Inflammatory macrophage treated with lipopolysaccharide for 4 hours (primary cell): Measurements from ENCODE around the gene SLCO1A2.
"Not testable (repeated sequence)": the region's sequence is repeated elsewhere in the genome, so short reads cannot be mapped to it uniquely, and the experiment has no call there.

ENCODE experiments used
- DNase-seq: peaks from one replicate; pipeline ENCODE4 v3.0.0-alpha.2; 2020

Gene SLCO1A2, protein sequence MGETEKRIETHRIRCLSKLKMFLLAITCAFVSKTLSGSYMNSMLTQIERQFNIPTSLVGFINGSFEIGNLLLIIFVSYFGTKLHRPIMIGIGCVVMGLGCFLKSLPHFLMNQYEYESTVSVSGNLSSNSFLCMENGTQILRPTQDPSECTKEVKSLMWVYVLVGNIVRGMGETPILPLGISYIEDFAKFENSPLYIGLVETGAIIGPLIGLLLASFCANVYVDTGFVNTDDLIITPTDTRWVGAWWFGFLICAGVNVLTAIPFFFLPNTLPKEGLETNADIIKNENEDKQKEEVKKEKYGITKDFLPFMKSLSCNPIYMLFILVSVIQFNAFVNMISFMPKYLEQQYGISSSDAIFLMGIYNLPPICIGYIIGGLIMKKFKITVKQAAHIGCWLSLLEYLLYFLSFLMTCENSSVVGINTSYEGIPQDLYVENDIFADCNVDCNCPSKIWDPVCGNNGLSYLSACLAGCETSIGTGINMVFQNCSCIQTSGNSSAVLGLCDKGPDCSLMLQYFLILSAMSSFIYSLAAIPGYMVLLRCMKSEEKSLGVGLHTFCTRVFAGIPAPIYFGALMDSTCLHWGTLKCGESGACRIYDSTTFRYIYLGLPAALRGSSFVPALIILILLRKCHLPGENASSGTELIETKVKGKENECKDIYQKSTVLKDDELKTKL

DNA sequence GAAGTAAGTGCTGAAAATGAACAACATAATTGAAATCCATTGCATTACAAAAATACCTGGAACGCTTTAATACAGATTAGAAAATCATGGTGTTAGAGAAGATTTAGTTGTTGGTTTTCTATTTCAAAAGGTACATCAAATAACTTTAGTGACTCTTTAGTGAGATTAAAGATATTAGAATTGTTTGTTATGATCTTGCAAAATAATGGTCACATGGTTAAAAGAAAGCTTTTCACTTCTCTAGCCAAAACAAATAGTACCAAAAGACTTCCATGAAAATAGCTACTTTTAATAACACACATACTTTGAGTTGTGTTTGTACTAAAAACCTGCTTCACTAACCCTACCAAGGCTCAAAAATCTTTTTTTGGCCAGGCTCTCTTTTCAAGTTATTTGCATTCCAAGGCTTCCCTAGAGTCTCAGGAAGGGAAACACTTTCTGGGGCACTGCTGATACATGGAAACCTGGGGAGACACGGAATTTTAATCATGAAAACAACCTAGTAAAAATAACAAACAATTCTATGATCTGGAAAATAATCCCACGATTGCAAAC is at the start of gene SLCO1A2:
Gene SLCO1A2 (minus strand): TSS at position 147 of the 555 bp plus-strand sequence. CDS start 270 bp downstream, outside the sequence.
- no peak for DNase-seq

DNA sequence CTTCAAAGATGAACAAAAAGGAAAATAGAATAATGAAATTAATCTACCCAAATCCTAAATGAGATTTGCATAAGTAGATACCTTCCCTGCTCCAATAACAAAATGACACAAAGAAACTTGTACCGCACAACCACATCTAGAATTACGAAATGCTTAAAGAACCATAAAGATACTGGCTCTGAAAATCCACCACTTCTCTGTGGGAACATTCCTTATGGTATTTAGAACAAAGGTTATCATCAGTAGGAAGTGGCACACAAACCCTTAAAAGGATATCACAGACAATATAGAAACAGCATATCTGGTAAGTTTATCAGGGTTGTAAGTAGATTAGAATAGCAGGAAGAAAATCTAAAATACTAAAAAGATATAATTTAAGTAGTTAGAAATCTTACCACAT is 49.5 kb upstream of the SLCO1A2 start:
- no peak for DNase-seq

DNA sequence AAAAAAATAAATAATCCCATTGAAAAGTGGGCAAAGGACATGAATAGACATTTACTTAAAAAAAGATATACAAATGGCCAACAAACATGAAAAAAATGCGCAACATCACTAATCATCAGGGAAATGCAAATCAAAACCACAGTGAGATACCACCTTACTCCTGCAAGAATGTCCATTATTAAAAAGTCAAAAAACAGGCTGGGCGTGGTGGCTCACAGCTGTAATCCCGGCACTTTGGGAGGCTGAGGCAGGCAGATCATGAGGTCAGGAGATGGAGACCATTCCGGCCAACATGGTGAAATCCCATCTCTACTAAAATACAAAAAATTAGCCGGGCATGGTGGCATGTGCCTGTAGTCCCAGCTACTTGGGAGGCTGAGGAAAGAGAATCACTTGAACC is 46.6 kb upstream of the SLCO1A2 start:
- not testable (repeated sequence) for DNase-seq

DNA sequence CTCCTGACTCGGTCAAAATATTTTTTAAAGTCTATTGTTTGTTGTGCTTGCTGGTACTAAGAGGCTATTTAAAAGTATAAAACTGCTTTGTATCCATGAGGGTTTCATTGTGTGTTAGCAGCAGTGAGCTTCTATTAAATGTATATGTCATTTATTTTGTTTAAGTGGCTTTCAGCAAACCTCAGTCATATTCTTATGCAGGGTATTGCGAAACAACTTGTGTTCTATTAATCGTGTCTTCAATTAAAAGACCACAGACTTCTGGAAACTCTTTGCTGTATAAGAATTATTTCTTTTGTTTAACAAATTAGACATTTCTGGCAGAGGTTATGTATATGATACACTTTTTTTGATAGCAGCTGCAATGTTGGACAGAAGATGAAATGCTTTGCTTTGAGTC is 44.5 kb upstream of the SLCO1A2 start:
- no peak for DNase-seq

DNA sequence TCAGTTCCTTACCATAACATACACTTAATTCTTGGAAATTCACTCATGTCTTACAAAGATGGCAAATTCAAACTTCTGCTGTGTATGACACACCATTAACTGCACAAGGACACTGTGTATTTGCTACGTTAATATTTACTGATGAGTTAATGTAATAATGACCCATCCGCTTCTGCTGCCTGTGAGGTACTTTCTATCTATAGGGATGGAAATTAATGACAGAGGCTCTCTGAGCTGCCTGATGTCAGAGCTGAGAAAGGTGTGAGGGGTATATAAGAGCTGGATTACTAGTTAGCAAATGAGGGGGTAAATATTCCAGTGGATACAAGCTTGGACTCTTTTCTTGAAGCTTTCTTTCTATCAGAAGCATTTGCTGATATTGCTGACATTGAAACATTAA is 37.9 kb upstream of the SLCO1A2 start, which contains the start of gene IAPP:
Gene IAPP (plus strand): TSS at position 301 of the 400 bp plus-strand sequence. CDS start 450 bp downstream, outside the sequence.
- no peak for DNase-seq

DNA sequence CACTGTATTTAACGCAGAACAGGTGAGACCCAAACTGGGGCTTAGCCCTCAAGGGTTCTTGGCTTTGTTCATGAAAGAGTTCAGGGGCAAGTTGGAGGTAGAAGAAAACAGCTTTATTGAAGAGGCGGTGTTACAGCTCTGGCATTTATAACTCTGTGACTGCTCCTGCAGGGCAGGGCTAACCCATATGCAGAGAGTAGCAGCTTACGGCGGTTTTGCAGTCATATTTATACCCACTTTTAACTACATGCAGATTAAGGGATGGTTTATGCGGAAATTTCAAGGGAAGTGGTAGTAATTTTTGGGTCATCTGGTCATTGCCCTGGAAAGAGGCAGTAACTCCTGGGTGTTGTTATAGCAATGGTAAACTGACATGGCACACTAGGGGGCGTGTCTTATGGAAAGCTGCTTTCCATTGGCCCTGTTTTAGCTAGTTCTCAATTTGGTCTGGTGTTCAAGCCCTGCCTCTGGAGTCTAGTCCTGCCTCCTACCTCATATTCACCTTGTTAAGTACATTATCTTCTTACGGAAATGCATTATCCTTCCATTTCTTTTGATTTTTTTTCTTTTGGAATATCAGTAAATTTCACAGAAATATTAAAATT is 36.2 kb upstream of the SLCO1A2 start:
- DNase-seq, result no peak

DNA sequence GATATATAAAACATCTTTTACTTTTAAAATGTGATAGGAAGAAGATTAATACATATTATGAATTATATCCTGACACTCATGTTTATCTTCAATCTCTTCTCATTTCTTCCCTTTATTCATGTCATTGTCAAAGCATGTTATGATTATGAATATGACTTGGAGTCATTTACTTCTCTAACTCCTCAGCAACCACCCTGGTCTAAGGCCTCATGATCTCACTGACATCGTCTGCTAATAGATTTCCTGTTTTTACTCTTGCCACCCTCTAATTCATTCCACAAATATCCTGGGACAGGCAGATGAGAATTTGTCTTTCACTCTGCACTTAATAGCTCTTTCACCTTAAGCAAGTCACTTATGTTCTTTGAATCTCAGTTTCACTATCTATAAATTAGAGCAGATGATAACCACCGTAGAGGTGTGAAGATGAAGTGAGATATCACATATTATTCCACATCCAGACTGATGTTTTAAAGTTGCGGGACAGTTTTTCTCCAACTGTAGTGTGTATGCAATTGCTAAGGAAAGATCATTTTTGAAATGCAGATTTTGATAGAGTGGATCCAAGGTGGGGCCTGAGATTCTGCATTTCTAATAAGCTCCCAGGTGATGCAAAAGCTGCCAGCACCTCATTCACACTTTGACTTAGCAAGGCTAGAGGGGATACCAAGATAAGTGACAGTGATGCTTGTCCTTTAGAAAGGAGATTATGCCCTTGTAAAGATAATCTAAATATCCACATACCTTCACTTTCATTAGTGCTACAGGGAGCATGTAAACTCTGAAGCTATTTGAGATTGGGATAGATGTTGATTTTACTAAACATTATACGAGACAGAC is 34.6 kb upstream of the SLCO1A2 start:
- DNase-seq, result no peak

DNA sequence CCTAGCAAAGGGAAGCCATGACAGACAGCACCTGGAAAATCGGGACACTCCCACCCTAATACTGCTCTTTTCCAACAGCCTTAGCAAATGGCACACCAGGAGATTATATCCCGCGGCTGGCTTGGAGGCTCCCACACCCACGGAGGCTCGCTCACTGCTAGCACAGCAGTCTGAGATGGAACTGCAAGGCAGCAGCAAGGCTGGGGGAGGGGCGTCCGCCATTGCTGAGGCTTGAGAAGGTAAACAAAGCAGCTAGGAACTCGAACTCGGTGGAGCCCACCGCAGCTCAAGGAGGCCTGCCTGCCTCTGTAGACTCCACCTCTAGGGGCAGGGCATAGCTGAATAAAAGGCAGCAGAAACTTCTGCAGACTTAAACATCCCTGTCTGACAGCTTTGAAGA is 25.9 kb upstream of the SLCO1A2 start:
- not testable (repeated sequence) for DNase-seq

DNA sequence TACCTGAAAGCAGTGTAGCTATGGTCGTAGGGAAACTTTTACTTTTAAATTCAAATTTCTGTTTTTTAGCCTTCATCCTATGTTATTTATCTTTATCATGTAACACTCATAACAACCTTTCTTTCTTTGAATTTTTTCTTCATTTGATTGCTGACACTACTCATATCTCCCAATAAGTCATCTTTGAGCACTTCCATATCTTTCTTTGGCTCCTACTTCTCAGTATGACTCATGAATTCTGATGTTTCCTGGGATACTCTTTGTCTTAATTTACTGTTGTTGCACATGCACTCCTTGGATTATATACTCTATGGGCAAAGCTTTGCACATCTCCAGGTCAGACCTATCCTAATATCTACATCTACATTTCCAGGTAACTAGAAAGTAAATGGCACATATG is 19.9 kb upstream of the SLCO1A2 start:
- DNase-seq, result no peak

DNA sequence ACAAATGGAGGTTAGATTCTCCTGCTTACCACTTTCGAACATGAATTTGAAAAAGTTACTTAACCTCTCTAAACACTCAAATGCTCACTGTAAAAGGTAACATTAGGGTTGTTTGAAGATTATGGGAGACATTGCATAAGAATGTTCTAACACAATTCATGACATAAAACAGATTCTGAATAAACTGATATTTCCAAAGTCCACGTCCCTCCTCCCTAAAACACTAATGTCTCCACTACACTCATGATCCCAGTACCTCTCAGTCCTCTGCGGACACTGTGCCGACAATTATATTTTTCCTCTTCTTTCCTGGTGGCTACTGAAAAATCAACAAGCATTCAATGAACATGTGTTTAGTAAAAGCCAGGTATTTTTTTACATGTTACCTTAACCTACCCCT is 19.2 kb upstream of the SLCO1A2 start:
- no peak for DNase-seq

DNA sequence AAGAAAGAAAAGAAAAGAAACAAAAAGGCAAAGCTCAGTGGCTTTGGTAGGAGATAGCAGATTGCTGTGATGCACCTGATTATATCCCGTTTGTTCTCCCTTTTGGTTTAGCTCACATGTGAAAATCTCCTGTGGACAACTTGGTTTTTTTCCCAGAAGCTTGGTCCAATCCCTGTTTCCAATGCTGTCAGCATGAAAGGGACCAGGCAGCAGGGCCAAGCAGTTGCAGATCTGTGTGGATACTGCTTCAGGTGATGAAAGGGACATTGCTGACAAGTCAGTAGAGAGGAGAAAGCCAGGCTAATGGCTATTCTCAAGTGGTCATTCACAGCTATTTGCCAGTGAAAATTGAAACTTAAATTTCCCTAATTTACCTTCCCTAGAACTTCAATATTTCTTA is 18.8 kb upstream of the SLCO1A2 start:
- DNase-seq, result no peak

DNA sequence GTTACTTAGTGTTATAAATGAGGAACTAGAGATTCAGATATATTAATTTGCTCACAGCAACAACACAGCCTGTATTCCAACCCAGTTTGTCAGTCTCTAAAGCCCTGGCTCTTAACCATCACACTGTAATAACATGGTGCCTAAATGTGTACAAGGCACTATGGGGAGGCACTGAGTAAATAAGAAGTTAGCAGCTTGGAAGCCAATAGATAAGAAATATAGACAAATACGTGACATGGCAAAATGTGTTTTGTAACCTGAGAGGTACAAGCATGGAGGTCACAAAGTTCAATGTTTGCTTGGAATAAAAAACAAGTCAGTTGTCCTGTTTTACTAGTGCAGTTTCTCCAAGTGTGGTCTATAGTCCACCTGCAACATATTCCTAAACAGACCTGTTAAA is 16.3 kb upstream of the SLCO1A2 start:
- no peak for DNase-seq

DNA sequence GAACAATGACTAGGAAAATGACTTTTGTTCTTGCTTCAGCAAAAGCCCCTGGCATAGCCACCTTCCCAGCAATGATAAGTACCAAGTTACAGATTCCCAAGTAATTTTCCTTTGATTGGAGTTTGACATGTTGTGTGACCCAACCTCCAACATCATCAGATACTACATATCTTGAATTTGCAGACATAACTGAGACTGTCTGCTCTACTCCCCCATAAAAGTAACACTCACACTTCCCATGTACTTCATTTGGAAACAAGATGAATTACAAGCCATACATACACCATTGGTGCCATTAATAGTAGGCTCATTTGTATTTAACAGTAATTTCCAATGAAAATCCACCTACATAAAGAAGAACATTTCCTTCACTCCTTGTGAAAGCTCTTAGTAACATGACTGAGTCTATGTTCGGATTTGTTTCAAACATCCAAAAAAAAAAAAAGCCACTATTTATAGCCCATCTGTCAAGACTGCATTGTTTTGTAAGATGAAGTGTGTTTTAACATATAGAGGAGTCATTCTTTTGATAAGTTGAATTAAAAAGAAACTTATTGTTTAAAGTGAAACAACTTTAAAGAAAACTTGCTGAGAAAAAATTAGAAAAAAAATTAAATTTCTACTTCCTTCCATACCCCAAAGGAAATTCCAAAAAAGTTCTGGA is 12.0 kb upstream of the SLCO1A2 start:
- no peak for DNase-seq

DNA sequence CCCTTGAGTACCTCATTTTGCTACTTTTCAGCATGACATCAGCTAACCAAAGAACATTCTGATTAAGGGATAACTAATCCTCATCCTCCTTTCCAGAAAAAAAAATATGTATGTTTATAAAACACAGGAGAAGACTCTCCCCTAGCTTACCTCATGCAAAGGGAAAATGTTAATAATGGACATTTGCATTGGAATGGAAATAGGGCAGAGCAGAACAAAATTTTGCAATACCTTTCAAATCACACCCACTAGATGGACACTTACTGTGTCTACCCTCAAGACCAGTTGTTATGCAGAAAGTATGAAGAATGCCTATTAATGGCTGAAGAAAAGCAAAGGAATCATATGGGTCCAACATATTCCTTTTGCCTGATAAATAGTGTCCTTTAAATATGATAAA is 8.9 kb upstream of the SLCO1A2 start:
- DNase-seq, result no peak

DNA sequence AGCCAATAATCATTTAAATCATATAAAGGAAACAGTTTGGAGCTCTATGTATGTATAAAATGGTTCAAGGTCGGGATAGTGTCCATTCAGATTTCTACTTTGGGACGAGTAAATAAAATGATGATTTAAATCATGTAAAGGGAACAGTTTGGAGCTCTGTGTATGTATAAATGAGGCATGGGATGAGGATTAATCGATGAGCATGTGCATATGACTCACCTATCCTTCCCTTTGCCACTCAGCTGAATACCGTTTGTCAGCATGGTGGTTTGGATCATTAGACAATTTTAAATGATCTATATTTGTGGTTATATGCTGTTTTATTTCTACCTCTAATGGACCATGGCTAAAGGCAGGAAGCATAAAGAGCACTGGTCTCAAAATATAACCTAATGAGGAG is 7.1 kb upstream of the SLCO1A2 start:
- DNase-seq, result no peak

DNA sequence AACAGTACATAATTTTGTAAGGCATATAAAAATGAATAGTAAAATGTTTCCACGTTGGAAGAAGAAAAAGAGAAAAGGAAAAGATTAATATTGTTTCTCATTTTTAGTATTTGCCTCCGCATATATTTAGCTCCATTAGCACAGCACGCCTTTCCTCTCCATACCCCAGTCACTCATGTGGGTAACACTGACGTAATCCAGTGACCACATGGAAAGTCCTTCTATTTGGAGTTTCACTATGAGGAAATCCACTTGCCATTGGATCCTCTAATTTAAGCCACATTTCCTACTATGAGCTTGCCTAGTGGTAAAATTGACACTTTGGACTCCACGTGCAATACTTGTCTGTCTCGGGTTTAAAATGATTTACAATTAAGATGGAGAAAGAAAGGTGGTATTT is 5.7 kb upstream of the SLCO1A2 start:
- peak; percentile 11 for DNase-seq

DNA sequence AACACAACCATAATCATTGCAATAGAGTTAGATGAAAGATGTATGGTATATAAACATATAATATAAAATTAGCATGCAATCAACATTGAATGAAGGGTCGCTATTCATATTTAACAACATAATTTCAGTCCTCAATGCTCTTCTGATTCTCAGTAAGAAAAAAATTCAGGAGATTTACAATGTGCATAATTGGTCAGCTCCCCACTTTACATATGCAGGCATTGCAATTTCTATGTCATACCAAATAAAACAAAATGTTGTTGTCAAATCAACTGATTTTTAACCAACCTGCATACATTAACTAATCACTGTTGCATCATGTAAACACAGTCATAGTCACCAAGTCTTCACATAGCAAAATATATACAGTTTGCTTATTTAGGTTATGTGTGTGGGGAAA is 5.2 kb upstream of the SLCO1A2 start:
- no peak for DNase-seq

DNA sequence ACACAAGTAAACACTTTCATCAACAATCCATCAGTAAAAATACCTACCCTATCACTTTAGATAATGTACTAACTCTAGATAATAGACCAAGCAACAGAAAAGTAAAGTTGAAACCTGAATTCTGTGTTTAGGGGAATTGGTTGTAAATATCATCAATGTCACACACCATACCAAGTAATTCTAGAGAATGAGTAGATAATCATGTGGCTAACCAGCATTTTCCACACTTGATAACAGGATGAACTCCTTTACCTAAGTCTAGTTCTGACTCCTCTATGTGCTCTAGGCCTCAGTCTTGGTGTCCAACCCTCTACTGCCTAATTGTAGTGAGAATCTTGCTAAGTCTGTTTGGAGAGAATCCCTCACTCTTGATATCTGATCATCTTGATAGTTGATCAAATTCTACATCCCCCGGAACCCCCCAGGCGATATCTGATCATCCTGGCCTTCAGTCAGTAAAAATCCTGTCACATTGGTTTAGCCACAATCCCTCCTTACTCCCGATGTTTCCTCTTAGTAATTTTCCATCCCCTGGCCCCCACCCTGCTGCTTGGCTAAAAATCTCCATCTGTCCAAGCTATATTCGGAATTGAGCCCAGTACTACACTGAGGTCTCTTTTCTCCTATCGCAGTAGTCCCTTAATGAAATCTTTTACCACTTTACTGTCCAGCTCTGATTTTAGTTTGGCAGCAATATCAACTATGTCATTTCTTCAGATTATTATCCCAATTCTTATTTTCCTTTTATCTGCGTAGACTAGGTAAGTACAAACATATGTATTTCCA is 3.4 kb upstream of the SLCO1A2 start:
- no peak for DNase-seq

DNA sequence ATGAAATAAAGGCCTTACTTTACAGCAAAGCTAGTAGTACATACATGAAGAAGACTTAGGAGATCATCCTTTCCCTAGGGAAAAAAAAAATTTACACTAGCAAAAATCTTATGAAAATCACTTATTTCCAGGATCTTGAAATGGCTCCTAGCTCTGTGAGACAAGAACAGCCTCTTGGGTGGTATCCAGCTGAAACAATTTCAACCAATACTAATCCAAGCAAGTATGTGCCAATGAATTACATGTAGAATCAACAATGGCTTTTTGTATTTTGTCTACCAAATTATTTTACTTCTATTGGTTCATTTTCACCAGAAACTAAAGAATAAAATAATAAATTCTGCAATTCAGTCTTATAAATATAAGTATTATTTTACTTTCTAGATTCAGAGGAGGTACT is 2.7 kb upstream of the SLCO1A2 start:
- DNase-seq, result no peak

DNA sequence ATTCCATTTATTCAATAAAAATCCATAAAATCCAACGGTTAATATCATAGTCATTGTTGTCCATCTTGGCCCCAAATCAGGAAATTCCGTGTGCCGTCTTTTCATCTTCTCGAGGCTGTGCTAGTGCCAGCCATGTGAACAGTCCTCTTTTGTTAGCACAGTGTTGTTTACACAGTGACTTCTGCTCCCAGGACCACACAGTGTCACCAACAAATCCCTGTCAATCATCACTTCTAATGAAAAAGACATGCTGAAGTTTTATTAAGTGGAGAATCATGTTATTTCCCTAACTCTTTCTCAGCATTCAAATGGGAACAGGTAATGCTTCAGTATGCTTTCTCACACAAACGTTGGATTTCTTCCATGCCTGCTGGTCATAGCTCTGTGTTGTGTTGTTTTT is 1.9 kb upstream of the SLCO1A2 start:
- no peak for DNase-seq

DNA sequence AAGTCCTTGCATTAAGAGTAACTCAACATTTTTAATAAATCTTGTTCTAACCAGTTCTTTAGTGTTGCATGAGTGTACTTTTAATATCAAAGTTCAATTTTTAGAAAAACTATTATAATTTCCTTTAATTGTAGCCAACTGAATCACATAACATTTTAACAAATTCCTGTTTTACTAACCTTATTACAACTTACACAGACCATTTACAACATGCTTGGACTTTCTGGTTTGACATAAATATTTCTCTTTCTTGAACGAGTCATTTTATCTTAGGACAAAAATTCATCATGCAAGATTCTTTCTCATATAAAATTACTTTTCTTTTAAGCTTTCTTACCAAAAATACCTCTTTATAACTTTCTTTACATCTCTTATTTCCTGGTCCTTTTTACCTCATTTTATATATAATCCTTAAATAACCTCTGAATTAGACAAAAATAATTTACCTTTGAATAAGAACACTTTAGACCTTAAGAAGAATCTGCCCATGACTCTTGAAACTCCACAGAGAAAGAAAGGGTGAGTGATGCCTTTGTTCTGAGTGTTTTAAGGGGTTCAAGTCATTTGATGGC is 3.9 kb downstream of the SLCO1A2 start:
- DNase-seq, result no peak
